Kidney capillary endothelial cell (primary cell): ENCODE results near the gene NINJ1.

Source experiments
- DNase-seq: peaks from one replicate; pipeline ENCODE4 v3.0.0-alpha.2; 2018; ENCODE audit warnings: low spot score

The NINJ1 gene

GRCh38 chr9:93087971-93088655 lies 45.9 kb downstream of the NINJ1 start:
- DNase-seq: no peak

GRCh38 chr9:93086447-93087224 lies 47.4 kb downstream of the NINJ1 start:
- DNase-seq: no peak

GRCh38 chr9:93085676-93086075 lies 48.4 kb downstream of the NINJ1 start:
- DNase-seq: no peak

- DNase-seq: no peak
Observed at GRCh38 chr9:93084471-93084881, 49.6 kb downstream of the NINJ1 start.

- DNase-seq: no peak
Observed at GRCh38 chr9:93083592-93084470, 50.2 kb downstream of the NINJ1 start.

- no peak for DNase-seq
Observed at GRCh38 chr9:93082841-93083411, 51.1 kb downstream of the NINJ1 start.

- DNase-seq: no peak
Observed at GRCh38 chr9:93081931-93082330, 52.1 kb downstream of the NINJ1 start.

GRCh38 chr9:93081081-93081529 lies 52.9 kb downstream of the NINJ1 start:
- DNase-seq: no peak

GRCh38 chr9:93080406-93080805 lies 53.6 kb downstream of the NINJ1 start:
- DNase-seq: no peak

- no peak for DNase-seq
Observed at GRCh38 chr9:93079371-93079770, 54.7 kb downstream of the NINJ1 start.

- DNase-seq: no peak
Observed at GRCh38 chr9:93077811-93078210, 56.2 kb downstream of the NINJ1 start.

- no peak for DNase-seq
Observed at GRCh38 chr9:93077367-93077766, 56.7 kb downstream of the NINJ1 start.

GRCh38 chr9:93076792-93077128 lies 57.3 kb downstream of the NINJ1 start:
- DNase-seq: no peak

GRCh38 chr9:93076101-93076791 lies 57.8 kb downstream of the NINJ1 start:
- no peak for DNase-seq

GRCh38 chr9:93072383-93072795 lies 61.7 kb downstream of the NINJ1 start:
- DNase-seq: no peak
